Epithelial cell of proximal tubule (primary cell): ENCODE measurements around the gene FAAH. TPM values are rescaled to one million over a fixed set of nuclear protein-coding genes. Genes with fewer than 3 reads are reported as not detected.

Experiments used
- DNase-seq: peaks from one replicate; pipeline ENCODE4 v3.0.0-alpha.2; 2011; ENCODE audit warnings: low read depth
- H3K4me3 ChIP-seq: 2 replicates; pipeline ENCODE4 v1.5.1; 2011; ENCODE audit warnings: low read depth, mild to moderate bottlenecking, low read length
- CTCF ChIP-seq: conservative IDR thresholded peaks from 2 replicates; pipeline ENCODE4 v1.5.1; 2012; ENCODE audit warnings: low read depth, mild to moderate bottlenecking, low read length
- total RNA-seq: library from RNA; depleted of rRNA; stranded (reverse); fragments of >200 nt; gene quantifications from 2 replicates; pipeline ENCODE4 v1.2.3, GENCODE V29; 2015

The FAAH gene
- total RNA-seq, 1 donor from 2014 or later, result 12.8 TPM

DNA sequence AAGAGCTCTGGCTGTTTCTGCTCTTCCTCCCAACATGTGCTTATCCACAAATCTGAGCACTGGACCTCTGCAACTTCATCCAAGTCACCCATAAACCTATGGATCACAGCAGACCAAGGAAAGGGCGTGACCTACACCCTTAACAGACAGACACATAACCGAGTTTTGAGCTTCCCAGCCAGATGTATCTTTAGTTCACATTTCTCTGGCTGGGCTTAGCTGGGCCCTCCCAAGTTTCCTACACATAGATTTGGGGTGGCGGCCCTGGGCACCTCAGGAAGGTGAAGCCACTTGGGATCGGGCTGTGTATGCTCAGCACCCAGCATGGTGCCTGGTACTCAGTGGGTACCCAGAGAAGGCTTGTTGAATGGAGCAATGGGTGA, 26.4 kb downstream of the FAAH start:
- no peak for TF ChIP-seq CTCF
- no peak for DNase-seq
- no peak overlapping the region for H3K4me3 ChIP-seq

DNA sequence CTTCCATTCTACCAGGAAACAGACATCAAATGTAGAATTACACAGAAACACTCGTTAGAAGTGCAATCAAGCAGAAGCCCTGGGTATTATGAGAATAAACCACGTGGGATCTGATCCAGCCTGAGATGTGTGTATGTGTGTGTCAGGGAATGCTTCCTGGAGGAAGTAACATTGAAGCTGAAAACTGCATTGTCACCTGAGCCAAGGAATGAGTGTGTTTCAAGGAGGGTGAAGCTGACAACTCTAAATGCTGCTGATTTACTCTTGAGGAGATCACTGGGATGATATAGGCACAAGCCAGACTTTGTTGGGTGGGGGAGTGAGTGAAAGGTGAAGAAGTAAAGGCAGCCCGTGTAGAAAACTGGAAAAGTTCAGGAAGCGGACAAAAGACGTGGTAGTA, 27.6 kb downstream of the FAAH start:
- no peak for DNase-seq
- no peak for TF ChIP-seq CTCF
- no peak overlapping the region for H3K4me3 ChIP-seq

DNA sequence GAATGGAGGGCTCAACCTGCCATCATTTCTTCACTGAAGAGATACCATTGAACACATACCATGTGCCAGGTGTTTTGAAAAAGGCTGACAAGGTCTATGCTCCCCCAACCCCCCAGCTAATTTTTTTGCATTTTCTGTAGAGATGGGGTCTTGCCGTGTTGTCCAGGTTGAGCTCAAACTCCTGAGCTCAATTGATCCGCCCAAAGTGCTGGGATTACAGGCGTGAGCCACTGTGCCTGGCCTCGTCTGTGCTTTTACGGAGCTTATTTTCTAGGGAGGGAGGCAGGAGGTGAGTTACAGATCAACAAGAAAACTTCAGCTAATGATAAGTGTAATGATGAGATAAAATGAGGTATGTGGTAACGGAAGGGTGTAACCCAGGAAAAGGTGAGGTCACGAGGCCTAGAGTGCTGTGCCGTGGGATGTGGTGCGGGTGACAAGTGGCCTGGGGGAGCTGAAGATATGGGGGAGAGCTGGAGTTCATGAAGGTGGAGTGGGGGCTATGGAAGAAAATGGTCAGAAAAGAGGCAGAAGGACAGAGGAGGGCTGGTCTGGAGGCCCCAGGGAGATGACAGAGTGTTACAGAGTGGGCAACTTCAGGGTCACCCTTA, 28.2 kb downstream of the FAAH start:
- H3K4me3 ChIP-seq, result no peak overlapping the region
- DNase-seq, result no peak
- TF ChIP-seq CTCF, result no peak

DNA sequence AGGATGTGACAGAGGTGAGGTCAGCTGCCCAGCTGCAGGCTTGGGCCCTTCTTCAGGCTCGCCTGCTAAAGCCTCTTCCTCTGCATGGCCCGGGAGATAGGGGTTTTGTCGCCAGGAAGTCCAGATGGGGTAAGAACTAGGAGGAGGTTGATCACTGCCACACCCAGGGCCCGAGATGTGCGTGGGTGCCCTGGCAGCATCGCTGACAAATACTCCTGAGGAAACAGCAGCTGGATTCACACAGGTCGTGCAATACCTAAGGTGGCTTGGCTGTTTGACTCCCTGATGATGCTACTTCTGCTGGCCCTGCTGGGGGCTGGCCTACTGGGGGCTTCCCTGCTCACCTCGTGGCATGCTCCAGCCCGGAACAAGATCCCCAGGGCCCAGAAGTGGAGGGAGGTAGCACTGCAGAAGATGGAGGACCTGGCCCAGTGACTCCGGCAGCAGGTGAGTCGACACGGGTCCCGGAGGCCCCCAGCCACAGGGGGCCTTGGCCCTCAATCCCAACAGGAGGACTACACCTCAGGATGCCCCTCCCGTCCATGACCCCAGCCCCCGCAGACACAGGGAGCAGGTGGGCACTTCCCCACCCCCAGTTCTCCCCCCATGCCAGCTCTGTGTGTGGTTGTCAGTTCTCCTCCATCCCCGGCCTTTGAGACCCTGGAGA, 29.6 kb downstream of the FAAH start:
- TF ChIP-seq CTCF, result no peak
- no peak overlapping the region for H3K4me3 ChIP-seq
- no peak for DNase-seq

- TF ChIP-seq CTCF, result no peak
Measured at GRCh38 chr1:46424730-46425129, 30.6 kb downstream of the FAAH start.

DNA sequence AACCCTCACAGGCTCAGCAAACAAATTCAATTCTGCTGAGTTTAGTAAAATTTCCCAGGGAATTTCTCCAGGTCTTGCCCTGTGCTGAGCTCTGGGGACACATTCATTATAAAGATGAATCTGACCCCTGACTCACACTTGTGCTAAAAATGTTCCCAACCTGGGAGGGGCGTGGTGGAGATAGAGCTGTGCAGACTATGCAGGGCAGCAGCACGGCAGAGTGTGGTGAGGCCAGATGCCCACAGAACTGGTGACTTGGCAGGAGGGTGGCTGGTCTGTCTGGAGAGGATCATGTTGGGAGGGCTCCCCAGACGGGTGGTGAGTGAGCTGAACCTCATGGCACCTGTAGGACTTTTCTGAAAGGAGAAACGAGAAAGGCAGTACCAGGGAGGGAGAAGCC, 31.6 kb downstream of the FAAH start:
- H3K4me3 ChIP-seq, result no peak overlapping the region
- TF ChIP-seq CTCF, result no peak
- no peak for DNase-seq

More at GRCh38 chr1:46424730-46425129, 30.6 kb downstream of the FAAH start:
- H3K4me3 ChIP-seq, result no peak overlapping the region
- no peak for DNase-seq

DNA sequence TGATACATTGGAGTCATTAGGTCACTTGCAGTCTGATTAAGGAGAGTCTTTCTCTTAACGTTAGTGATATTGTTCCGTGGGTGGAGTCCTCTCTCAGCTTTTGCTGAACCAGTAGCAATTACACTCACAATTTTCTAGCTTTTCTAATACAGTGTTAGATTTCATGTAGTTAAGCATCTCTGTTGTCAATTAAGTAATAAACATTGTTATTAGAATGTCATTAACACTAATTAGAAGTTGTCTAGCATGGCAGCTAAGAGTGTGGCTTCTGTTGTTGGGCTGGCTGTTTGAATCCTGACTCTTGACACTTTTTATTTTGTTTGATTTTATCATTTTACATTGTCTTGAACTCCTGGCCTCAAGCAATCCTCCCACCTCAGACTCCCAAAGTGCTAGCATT, 33.4 kb downstream of the FAAH start:
- no peak for DNase-seq
- TF ChIP-seq CTCF, result no peak
- H3K4me3 ChIP-seq, result no peak overlapping the region
